Prostate gland (tissue), 2 donors: ENCODE data around the gene MED27.

ENCODE experiments used
- POLR2A ChIP-seq: fragments of 450-650 bp; IDR thresholded peaks from one replicate; pipeline ENCODE4 v1.6.1; 2016; ENCODE audit warnings: antibody characterized with exemption, mild to moderate bottlenecking
- POLR2AphosphoS5 ChIP-seq: sonication (generic); formaldehyde crosslinking; IDR thresholded peaks from one replicate; pipeline ENCODE4 v1.6.1; 2017; ENCODE audit warnings: antibody characterized with exemption
- TF ChIP-seq, protein P1 (sequence below), 4 experiments: fragments of 200-600 bp in 2 of 4; fragments of 450-650 bp in 2 of 4; sonication (generic) in 2 of 4; IDR thresholded peaks; 1 replicate in 3 of 4; 2 replicates in 1 of 4; pipeline ENCODE4 v1.5.1; 2016 to 2019; ENCODE audit warnings: antibody characterized with exemption in 4 of 4, mild to moderate bottlenecking in 2 of 4, moderate library complexity in 2 of 4

DNA sequence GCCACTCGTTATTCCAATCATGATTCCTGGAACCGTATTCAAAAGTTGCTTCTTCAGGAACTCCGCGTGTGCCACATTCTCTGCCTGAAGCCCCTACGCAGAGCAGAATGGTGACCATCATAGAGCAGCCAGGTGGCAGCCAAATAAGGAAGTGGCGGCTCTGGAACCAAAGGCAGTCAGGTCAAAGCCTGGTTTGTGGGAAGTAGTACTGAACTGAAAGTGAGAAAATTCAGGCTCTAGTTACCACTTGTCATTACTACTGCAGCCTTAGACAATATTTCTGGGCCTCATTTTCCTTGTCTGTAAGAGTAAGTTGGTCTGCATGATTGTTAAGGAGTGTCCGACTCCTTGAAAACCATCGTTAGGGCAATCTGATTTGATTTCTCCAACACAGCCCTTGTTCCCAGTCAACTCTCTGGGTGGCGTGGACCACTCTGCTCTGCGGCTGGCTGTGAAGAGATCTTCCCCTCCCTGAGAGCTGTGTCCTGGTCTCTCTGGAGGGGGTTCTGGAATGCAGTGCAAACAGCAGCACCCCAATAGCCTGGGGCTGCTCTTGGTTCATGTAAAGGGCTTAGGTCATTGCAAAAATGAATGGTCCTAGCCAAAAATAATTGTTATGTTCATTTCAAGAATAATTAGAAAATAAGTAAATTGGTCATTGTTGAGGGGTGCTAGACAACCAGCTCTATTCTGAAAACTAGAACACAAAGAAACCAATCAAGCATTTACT lies 102.4 kb downstream of the MED27 start:
- no peak for TF ChIP-seq POLR2A
- TF ChIP-seq, protein P1, sequence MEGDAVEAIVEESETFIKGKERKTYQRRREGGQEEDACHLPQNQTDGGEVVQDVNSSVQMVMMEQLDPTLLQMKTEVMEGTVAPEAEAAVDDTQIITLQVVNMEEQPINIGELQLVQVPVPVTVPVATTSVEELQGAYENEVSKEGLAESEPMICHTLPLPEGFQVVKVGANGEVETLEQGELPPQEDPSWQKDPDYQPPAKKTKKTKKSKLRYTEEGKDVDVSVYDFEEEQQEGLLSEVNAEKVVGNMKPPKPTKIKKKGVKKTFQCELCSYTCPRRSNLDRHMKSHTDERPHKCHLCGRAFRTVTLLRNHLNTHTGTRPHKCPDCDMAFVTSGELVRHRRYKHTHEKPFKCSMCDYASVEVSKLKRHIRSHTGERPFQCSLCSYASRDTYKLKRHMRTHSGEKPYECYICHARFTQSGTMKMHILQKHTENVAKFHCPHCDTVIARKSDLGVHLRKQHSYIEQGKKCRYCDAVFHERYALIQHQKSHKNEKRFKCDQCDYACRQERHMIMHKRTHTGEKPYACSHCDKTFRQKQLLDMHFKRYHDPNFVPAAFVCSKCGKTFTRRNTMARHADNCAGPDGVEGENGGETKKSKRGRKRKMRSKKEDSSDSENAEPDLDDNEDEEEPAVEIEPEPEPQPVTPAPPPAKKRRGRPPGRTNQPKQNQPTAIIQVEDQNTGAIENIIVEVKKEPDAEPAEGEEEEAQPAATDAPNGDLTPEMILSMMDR (IDR thresholded peaks at IDR 0.05), result no peak
- no peak for TF ChIP-seq POLR2AphosphoS5
